SK-N-SH treated with all-trans-retinoic acid at 6 μM for 48 hours (cell line): ENCODE results near the gene ARFIP1.

Experiments used
- ARNTL ChIP-seq: fragments of 450-650 bp; formaldehyde crosslinking; IDR thresholded peaks from 2 replicates; pipeline ENCODE4 v1.5.0; 2020; ENCODE audit warnings: low read depth, mild to moderate bottlenecking, moderate library complexity, borderline replicate concordance
- CSDC2 ChIP-seq: fragments of 250-450 bp; sonication (Bioruptor Pico); IDR thresholded peaks from 2 replicates; pipeline ENCODE4 v1.5.0; 2020; ENCODE audit warnings: mild to moderate bottlenecking, moderate library complexity
- ESRRG ChIP-seq: fragments of 250-450 bp; sonication (Bioruptor Pico); IDR thresholded peaks from 2 replicates; pipeline ENCODE4 v1.6.1; 2021; ENCODE audit warnings: mild to moderate bottlenecking
- ZFP30 ChIP-seq: fragments of 450-650 bp; formaldehyde crosslinking; IDR thresholded peaks from 2 replicates; pipeline ENCODE4 v1.5.0; 2022; ENCODE audit warnings: mild to moderate bottlenecking, moderate library complexity
- TF ChIP-seq, protein P1 (sequence below): fragments of 250-450 bp; sonication (Bioruptor Pico); IDR thresholded peaks from 2 replicates; pipeline ENCODE4 v1.5.1; 2020; ENCODE audit warnings: low read depth, mild to moderate bottlenecking, moderate library complexity
- TF ChIP-seq, protein P2 (sequence below): fragments of 250-450 bp; sonication (Bioruptor Pico); IDR thresholded peaks from 2 replicates; pipeline ENCODE4 v1.8.0; 2020; ENCODE audit warnings: mild to moderate bottlenecking, moderate library complexity, borderline replicate concordance

DNA sequence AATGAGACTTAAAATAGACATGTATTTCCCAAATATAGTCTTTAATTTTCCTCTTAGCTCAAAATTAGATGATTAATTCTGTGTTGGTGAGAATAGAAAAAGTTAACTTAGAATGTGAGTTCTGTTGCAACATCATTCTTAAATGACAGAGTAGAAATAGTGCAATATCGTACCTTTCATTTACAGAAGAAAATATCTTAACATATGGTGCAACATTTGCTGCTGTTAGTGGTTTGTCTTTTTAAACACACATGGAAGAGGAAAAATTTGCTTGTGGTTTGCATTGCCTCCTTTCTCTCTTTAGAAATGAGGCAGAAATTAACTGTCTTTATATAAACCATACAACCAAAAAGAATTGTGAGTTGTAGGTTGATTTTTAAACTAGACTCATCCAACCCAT, 117.1 kb downstream of the ARFIP1 start:
- TF ChIP-seq, protein P1, sequence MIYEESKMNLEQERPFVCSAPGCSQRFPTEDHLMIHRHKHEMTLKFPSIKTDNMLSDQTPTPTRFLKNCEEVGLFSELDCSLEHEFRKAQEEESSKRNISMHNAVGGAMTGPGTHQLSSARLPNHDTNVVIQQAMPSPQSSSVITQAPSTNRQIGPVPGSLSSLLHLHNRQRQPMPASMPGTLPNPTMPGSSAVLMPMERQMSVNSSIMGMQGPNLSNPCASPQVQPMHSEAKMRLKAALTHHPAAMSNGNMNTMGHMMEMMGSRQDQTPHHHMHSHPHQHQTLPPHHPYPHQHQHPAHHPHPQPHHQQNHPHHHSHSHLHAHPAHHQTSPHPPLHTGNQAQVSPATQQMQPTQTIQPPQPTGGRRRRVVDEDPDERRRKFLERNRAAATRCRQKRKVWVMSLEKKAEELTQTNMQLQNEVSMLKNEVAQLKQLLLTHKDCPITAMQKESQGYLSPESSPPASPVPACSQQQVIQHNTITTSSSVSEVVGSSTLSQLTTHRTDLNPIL (CRISPR knock-in tag), result no peak
- TF ChIP-seq ZFP30 (no peak), CSDC2 (CRISPR knock-in tag) (no peak), ESRRG (CRISPR knock-in tag) (no peak), ARNTL (CRISPR knock-in tag) (no peak)
- TF ChIP-seq, protein P2, sequence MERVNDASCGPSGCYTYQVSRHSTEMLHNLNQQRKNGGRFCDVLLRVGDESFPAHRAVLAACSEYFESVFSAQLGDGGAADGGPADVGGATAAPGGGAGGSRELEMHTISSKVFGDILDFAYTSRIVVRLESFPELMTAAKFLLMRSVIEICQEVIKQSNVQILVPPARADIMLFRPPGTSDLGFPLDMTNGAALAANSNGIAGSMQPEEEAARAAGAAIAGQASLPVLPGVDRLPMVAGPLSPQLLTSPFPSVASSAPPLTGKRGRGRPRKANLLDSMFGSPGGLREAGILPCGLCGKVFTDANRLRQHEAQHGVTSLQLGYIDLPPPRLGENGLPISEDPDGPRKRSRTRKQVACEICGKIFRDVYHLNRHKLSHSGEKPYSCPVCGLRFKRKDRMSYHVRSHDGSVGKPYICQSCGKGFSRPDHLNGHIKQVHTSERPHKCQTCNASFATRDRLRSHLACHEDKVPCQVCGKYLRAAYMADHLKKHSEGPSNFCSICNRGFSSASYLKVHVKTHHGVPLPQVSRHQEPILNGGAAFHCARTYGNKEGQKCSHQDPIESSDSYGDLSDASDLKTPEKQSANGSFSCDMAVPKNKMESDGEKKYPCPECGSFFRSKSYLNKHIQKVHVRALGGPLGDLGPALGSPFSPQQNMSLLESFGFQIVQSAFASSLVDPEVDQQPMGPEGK (CRISPR knock-in tag), result no peak
